ENCODE measurements around the gene DIAPH1.

DNA sequence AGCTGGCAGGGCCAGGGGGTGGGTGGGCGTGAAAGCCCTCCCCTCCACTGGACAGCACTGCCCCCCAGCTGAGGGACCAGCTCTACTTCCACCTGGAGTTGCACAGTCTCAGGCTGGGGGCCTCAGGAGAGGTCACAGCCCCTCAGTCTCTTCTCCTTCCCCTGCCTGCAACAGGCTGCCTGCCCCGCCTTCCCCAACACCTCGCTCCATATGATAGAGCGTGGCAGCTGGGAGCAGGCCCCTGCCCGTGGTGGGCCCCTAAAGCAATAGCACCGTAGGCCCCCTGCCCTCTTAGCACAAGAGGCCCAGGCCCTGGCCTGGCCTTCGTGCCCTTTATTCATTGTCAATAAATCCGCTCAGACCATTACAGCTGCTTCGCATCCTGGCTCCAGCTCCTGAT lies 21.9 kb upstream of the DIAPH1 start:
- no peak for TF ChIP-seq POLR2A (IDR thresholded peaks at IDR 0.05)
- TF ChIP-seq, protein P1, sequence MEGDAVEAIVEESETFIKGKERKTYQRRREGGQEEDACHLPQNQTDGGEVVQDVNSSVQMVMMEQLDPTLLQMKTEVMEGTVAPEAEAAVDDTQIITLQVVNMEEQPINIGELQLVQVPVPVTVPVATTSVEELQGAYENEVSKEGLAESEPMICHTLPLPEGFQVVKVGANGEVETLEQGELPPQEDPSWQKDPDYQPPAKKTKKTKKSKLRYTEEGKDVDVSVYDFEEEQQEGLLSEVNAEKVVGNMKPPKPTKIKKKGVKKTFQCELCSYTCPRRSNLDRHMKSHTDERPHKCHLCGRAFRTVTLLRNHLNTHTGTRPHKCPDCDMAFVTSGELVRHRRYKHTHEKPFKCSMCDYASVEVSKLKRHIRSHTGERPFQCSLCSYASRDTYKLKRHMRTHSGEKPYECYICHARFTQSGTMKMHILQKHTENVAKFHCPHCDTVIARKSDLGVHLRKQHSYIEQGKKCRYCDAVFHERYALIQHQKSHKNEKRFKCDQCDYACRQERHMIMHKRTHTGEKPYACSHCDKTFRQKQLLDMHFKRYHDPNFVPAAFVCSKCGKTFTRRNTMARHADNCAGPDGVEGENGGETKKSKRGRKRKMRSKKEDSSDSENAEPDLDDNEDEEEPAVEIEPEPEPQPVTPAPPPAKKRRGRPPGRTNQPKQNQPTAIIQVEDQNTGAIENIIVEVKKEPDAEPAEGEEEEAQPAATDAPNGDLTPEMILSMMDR (IDR thresholded peaks at IDR 0.05), result no peak
